Transverse colon (tissue), 4 donors: ENCODE measurements around the gene SLC49A3.

Source experiments
- EP300 ChIP-seq: sonication (generic); formaldehyde crosslinking; IDR thresholded peaks from one replicate; pipeline ENCODE4 v1.6.1; 2017; ENCODE audit warnings: antibody characterized with exemption, low read depth
- POLR2A ChIP-seq: fragments of 450-650 bp; IDR thresholded peaks from one replicate; pipeline ENCODE4 v1.6.1; 2016; ENCODE audit warnings: antibody characterized with exemption, mild to moderate bottlenecking, moderate library complexity
- POLR2AphosphoS5 ChIP-seq, 3 donors: sonication (generic); formaldehyde crosslinking; IDR thresholded peaks; one replicate each; pipeline ENCODE4 v1.6.1; 2016; ENCODE audit warnings: antibody characterized with exemption in 3 of 3
- TF ChIP-seq, protein P1 (sequence below), 5 experiments: fragments of 200-600 bp in 3 of 5; fragments of 450-650 bp in 2 of 5; sonication (generic) in 3 of 5; IDR thresholded peaks; 1 replicate in 2 of 5; 2 replicates in 3 of 5; pipeline ENCODE4 v1.5.1; 2016 to 2017; ENCODE audit warnings: antibody characterized with exemption in 5 of 5, inconsistent platforms in 3 of 5, mild to moderate bottlenecking in 2 of 5, moderate library complexity in 1 of 5

DNA sequence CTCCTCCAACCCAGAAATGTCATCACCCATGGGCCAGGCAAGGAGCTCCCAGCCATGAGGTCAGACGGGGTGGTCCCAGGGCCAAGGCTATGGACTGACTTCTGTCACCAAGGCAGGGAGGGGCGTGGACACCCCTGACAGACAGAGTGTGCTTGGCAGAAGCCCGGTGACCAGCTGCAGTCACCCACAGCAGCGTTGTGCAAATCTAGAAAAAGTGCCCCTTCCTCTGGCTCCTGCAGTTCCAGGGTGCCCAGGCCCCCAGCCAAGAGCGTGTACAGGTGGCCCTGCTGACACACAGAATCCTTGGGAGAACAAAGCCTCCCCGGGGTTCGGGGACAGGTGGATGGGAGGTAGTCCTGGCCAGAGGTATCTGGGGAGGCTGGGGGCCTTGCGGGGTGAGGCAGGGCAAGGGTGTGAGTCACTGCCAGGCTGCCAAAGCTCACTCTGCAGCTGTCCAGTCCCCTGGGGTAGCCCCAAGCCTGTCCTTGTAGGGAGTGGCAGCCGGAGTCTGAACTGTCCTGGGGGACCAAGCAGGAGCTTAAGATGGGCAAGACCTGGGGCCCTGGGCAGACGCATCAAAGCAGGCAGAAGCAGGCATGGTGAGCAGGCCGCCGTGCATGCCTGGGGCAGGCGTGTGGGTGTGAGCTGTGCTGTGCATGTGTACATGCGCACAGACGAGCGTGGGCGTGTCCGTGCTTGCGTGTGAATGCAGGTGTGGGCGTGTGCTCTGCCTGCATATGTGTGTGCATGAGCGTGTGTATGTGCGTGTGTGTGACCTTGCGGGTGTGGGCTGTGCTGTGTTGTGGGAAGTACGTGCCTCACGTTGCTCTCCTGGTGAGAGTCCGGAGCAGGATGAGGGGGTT is 11.3 kb downstream of the SLC49A3 start:
- TF ChIP-seq, protein P1, sequence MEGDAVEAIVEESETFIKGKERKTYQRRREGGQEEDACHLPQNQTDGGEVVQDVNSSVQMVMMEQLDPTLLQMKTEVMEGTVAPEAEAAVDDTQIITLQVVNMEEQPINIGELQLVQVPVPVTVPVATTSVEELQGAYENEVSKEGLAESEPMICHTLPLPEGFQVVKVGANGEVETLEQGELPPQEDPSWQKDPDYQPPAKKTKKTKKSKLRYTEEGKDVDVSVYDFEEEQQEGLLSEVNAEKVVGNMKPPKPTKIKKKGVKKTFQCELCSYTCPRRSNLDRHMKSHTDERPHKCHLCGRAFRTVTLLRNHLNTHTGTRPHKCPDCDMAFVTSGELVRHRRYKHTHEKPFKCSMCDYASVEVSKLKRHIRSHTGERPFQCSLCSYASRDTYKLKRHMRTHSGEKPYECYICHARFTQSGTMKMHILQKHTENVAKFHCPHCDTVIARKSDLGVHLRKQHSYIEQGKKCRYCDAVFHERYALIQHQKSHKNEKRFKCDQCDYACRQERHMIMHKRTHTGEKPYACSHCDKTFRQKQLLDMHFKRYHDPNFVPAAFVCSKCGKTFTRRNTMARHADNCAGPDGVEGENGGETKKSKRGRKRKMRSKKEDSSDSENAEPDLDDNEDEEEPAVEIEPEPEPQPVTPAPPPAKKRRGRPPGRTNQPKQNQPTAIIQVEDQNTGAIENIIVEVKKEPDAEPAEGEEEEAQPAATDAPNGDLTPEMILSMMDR (IDR thresholded peaks at IDR 0.05) = no peak
- TF ChIP-seq POLR2A = peak; percentile 28
- TF ChIP-seq POLR2AphosphoS5 (IDR thresholded peaks at IDR 0.05) = peak in 2 of 3 donors; percentile 29 to 52
- no peak for TF ChIP-seq EP300
